RWPE2 (cell line): ENCODE data around the gene ZCCHC18.
"Not testable (repeated sequence)": the region's sequence is repeated elsewhere in the genome, so short reads cannot be mapped to it uniquely, and the experiment has no call there.

Experiments used
- ATAC-seq: fragments of 200-7000 bp; cut with Tn5 transposase; 3 replicates; pipeline ENCODE4 v1.9.1; 2021; ENCODE audit warnings: low read depth
- DNase-seq: peaks from one replicate; pipeline ENCODE4 v3.0.0-alpha.2; 2020; ENCODE audit warnings: low spot score
- H3K27ac ChIP-seq: fragments of 450-650 bp; 2 replicates; pipeline ENCODE4 v1.5.1; 2017; ENCODE audit warnings: mild to moderate bottlenecking; ENCODE audit not compliant: poor library complexity, severe bottlenecking
- H3K27me3 ChIP-seq: fragments of 250-450 bp; sonication (Bioruptor Pico); 2 replicates; pipeline ENCODE4 v1.5.1; 2021; ENCODE audit warnings: mild to moderate bottlenecking, moderate library complexity; ENCODE audit not compliant: insufficient read depth, poor library complexity, severe bottlenecking
- H3K36me3 ChIP-seq: fragments of 250-450 bp; sonication (Bioruptor Pico); 2 replicates; pipeline ENCODE4 v1.5.1; 2020; ENCODE audit warnings: low read depth, mild to moderate bottlenecking, moderate library complexity
- H3K4me1 ChIP-seq: fragments of 250-450 bp; sonication (Bioruptor Pico); 2 replicates; pipeline ENCODE4 v1.5.1; 2021; ENCODE audit warnings: mild to moderate bottlenecking, moderate library complexity; ENCODE audit not compliant: insufficient read depth, poor library complexity, severe bottlenecking
- H3K4me3 ChIP-seq: fragments of 250-450 bp; sonication (Bioruptor Pico); 2 replicates; pipeline ENCODE4 v1.5.1; 2021; ENCODE audit warnings: mild to moderate bottlenecking, moderate library complexity; ENCODE audit not compliant: severe bottlenecking
- H3K9me3 ChIP-seq: fragments of 250-450 bp; sonication (Bioruptor Pico); 2 replicates; pipeline ENCODE4 v1.5.1; 2021; ENCODE audit warnings: mild to moderate bottlenecking, moderate library complexity; ENCODE audit not compliant: severe bottlenecking
- TF ChIP-seq, protein P1 (sequence below): fragments of 450-650 bp; IDR thresholded peaks from one replicate; pipeline ENCODE4 v1.5.1; 2017; ENCODE audit warnings: mild to moderate bottlenecking, moderate library complexity; ENCODE audit not compliant: poor library complexity, severe bottlenecking

Gene ZCCHC18

DNA sequence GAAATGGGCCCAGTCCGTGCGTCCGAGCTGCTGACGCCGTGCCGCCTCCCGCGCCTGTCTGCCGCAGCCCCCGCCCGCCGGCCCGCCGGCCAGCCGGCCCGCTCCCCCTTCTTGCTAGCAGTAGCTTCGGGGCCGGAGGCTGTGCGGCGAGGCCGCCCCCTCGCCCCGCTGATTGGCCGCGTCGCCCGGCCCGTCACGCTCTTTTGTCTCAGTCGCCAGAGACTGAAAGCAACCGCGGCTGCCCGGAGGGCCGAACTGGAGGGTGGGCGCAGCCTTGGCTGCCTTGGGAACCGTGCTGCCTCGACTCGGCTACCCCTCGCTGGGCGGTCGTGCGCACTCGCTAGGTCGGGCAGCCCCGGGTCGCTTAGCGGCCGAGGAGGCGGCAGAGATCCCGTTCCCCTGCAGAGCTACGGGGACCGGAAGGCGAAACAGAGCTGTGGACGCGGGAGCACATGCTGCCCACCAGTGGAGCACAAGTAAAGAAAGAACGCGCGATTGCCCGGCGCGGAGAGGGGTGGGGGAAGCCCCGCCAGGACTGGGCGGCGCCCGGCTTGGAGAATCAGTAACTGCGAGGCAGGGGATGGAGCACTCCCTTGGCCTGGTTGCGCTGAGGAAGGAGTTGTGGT is at the start of gene ZCCHC18:
TSS of gene ZCCHC18 (plus strand) at position 198 of the 626 bp plus-strand sequence. CDS start 1,589 bp downstream, outside the sequence.
- Histone ChIP-seq H3K36me3 (no peaks in the 10 kb centered on the region), H3K4me1 (no peaks in the 10 kb centered on the region), H3K9me3 (no peaks in the 10 kb centered on the region), H3K27me3 (no peaks in the 10 kb centered on the region), H3K4me3 (peak within 1 kb of the TSS; percentile 37), H3K27ac (no peak within 1 kb of the TSS)
- peak; percentile 55 for ATAC-seq
- DNase-seq, result no peak
- TF ChIP-seq, protein P1, sequence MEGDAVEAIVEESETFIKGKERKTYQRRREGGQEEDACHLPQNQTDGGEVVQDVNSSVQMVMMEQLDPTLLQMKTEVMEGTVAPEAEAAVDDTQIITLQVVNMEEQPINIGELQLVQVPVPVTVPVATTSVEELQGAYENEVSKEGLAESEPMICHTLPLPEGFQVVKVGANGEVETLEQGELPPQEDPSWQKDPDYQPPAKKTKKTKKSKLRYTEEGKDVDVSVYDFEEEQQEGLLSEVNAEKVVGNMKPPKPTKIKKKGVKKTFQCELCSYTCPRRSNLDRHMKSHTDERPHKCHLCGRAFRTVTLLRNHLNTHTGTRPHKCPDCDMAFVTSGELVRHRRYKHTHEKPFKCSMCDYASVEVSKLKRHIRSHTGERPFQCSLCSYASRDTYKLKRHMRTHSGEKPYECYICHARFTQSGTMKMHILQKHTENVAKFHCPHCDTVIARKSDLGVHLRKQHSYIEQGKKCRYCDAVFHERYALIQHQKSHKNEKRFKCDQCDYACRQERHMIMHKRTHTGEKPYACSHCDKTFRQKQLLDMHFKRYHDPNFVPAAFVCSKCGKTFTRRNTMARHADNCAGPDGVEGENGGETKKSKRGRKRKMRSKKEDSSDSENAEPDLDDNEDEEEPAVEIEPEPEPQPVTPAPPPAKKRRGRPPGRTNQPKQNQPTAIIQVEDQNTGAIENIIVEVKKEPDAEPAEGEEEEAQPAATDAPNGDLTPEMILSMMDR, result no peak

DNA sequence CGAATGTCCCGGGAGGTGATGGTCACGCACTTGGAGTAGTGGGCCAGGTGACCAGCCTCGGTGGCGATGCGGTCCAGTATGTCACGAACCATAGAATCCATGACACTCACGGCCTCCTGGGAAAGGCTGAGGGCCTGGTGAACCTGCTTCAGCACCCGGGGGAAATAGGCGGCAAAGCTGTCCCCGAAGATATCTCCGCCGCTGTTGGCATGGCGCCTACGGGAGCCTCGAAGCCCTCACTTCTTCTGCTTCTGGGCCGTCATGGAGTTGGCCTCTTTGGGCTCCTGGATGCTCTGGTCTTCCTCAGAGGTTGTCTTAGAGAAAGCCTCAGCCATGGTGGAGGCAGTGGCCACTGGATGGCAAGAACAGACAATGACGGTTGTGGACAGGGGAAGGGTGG is 49.7 kb upstream of the ZCCHC18 start:
- not testable (repeated sequence) for H3K27me3 ChIP-seq, H3K4me1 ChIP-seq, H3K36me3 ChIP-seq, ATAC-seq, H3K9me3 ChIP-seq, H3K27ac ChIP-seq, DNase-seq, H3K4me3 ChIP-seq

DNA sequence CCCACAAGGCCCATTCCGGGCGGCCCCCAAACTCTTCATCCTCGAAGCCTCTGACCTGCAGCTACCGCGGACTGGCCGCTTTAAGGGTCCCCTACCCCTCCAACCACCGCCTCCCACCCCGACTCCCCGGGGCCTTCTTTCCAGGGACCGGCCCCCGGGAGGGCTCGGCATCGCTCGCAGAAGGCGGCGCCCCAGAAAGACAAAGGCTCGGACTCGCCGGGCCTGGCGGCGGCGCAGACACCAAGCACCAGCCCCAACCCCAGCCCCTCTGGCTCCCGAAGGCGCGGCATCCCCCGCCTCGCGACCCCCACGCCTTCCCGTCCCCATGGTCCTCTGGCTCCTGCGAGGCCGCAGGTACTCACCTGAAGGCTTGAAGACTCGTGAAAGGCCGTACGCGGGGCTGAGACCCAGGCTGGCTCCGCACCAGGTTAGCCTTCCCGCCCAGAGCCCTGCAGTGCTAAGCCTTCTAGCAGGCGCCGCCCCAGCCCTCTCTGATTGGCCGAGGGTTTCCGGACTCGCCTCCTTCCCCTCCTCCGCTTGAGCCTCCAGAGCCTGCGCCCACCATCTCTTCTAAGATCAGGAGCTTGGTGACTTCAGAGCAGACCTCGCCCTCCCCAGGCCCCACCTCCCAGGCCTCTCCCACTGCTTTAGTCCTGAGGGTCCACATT is 36.4 kb upstream of the ZCCHC18 start, which contains the start of gene TMSB15C:
TSS of gene TMSB15C (minus strand) at position 459 of the 668 bp plus-strand sequence.
- not testable (repeated sequence) for H3K27ac ChIP-seq, DNase-seq

DNA sequence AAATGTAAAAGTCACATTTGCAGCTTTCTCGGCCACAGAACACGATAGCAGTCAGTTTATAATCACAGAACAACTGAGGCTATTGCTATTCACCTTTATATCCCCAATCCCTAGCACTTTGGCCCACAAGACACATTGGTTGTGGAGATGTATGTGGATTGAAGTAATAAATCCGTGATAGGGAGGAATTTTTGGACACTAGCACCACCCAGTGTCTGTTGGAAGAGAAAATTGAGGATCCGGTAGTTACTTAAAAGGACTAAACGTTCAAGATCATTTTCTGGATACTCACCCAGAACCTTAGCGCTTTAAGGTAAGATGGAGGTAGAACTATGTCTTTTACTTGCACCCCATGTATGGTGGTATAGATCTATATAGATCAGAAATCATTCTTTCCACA is 34.5 kb upstream of the ZCCHC18 start:
- H3K4me1 ChIP-seq, DNase-seq, ATAC-seq, H3K9me3 ChIP-seq, H3K27ac ChIP-seq, H3K27me3 ChIP-seq, H3K4me3 ChIP-seq, H3K36me3 ChIP-seq: not testable (repeated sequence)

More for the DNA sequence above, 36.4 kb upstream of the ZCCHC18 start, which contains the start of gene TMSB15C:
- H3K27me3 ChIP-seq, H3K36me3 ChIP-seq, H3K4me1 ChIP-seq, H3K9me3 ChIP-seq, H3K4me3 ChIP-seq: not testable (repeated sequence)
- ATAC-seq, result peak; percentile 86

DNA sequence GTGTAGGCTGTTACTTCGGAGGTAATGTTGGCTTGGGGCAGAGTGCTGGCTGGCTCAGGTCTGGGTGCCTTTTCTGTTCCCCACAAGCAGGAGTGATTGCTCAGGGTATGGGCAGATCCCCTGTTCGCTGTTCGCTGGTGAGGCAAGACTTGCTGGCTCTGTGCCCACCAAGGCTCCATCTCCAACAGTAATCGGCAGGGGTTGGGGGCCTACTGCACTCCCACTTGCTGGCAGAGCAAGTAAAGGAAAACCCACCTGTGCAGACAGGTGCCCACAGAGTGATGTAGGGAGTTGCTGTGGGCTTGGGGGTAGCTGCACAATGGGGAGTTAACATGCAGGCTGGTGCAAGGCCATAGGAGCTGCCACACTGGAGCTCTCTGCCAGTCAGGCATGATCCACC is 28.3 kb upstream of the ZCCHC18 start:
- Histone ChIP-seq H3K9me3 (no peaks in the 10 kb centered on the region), H3K27ac (no peak overlapping the region), H3K4me3 (no peak overlapping the region), H3K36me3 (no peaks in the 10 kb centered on the region), H3K4me1 (no peaks in the 10 kb centered on the region), H3K27me3 (no peaks in the 10 kb centered on the region)
- no peak for ATAC-seq
- TF ChIP-seq, protein P1, result no peak
- no peak for DNase-seq

DNA sequence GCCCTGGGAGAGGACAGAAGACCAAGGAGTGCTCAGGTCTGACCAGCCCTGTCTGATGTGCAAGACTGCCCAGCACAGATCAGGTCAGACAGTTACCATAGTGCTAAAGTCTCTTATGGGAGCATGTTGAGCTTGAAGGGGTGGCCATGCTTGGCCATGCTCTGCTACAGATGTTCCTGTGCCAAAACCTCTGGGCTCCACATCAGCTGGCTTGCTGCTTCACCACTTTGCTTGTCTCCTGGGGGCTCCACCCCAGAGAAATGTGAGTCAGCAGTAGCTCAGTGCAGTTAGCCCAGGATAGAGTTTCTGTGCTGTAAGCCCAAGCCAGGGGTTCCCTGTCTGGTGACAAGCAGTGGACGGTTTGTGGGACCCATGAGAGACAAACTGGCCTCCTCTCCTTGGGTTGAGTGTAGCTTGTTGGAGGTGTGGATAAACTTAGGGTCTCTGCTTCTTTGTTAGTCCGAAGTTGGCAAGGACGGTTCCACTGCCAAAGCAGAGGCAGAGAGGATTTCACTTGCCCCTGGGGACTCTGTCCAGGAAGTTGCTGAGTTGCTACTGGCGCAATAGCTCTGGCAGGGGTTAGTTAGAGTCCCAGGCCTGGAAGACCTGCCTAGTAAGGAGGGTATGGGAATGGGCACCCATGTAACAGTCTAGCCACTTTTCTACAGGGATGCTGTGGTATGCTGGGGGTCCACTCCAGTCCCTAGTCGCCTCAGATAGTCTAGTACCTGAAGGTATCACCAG is 27.6 kb upstream of the ZCCHC18 start:
- ATAC-seq, result no peak
- H3K27me3 ChIP-seq, result no peaks in the 10 kb centered on the region
- no peak overlapping the region for H3K4me3 ChIP-seq

More for the DNA sequence above, 27.6 kb upstream of the ZCCHC18 start:
- no peak overlapping the region for H3K27ac ChIP-seq
- no peaks in the 10 kb centered on the region for H3K9me3 ChIP-seq
- TF ChIP-seq, protein P1, result no peak
- no peak for DNase-seq
- H3K4me1 ChIP-seq, result no peaks in the 10 kb centered on the region
- no peaks in the 10 kb centered on the region for H3K36me3 ChIP-seq
